GM18951 (cell line): Measurements from ENCODE around the gene PRSS56.

Source experiments
- POLR2A ChIP-seq: IDR thresholded peaks from 4 replicates; pipeline ENCODE4 v1.6.1; 2011; ENCODE audit warnings: mild to moderate bottlenecking; ENCODE audit not compliant: insufficient read length, insufficient read depth; ENCODE audit errors: extremely low read depth
- in situ Hi-C: fragments of 300-500 bp; cut with MboI; formaldehyde crosslinking; loops from one replicate; pipeline ENCODE4 v1.12.0; 2022; ENCODE audit warnings: low sequenced_read_pairs, mixed read lengths, inconsistent platforms; ENCODE audit not compliant: unreplicated experiment

PRSS56 gene

GRCh38 chr2:232516551-232516950 is 3.6 kb upstream of the PRSS56 start:
- in situ Hi-C loops: loop anchor here (10.0 kb wide), 1 partner anchor 72 kb away; no protein-coding TSS in a partner anchor
- no peak for TF ChIP-seq POLR2A

- no peak for TF ChIP-seq POLR2A
- in situ Hi-C loops: loop anchor here (10.0 kb wide), 1 partner anchor 74 kb away; no protein-coding TSS in a partner anchor
Measured at GRCh38 chr2:232518844-232519243, 1.3 kb upstream of the PRSS56 start.

DNA sequence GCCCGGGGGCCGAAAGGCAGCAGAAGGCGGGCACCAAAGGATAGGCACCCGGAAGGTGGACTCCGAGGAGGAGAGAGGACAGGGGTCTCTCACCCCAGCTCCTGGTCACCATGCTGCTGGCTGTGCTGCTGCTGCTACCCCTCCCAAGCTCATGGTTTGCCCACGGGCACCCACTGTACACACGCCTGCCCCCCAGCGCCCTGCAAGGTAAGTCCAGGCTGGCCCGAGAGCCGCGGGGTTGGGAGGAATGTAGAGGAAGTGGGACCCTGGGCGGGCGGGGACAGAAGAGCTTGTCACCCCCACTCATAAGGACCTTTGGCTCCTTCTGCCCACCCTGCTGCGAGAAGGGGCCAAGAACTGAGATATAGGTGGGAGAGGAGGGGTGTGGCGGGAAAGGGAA is 301 bp downstream of the PRSS56 start:
- TF ChIP-seq POLR2A: no peak
- in situ Hi-C loops: no loop called here

DNA sequence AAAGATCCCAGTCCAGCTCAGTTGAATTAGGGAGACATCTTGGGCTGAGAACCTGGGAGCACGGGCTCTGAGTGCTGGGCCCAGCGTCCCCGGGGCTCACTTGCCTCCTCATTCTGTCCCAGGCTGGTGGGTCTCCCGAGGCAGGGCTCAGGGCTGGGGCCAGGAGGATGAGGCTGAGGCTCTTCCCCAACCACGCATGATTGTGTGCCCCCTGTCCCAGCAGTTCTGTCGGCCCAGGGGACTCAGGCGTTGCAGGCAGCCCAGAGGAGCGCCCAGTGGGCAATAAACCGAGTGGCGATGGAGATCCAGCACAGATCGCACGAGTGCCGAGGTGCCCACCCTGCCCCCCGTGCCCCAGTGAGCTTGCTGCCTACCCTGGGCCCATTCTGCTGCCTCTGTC is 910 bp downstream of the PRSS56 start:
- in situ Hi-C loops: no loop called here
- no peak for TF ChIP-seq POLR2A

GRCh38 chr2:232521959-232522622 is 1.9 kb downstream of the PRSS56 start:
- in situ Hi-C loops: no loop called here
- no peak for TF ChIP-seq POLR2A

GRCh38 chr2:232522623-232523401 is 2.6 kb downstream of the PRSS56 start:
- TF ChIP-seq POLR2A: no peak
- in situ Hi-C loops: no loop called here

DNA sequence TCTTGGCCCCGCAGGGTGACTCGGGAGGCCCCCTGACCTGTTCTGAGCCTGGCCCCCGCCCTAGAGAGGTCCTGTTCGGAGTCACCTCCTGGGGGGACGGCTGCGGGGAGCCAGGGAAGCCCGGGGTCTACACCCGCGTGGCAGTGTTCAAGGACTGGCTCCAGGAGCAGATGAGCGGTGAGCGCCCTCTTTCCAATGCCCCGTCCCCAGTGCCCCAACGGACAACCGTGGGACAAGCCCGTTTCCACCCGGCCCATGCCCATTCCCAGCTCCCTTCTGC is 3.2 kb downstream of the PRSS56 start:
- no peak for TF ChIP-seq POLR2A
- in situ Hi-C loops: no loop called here

DNA sequence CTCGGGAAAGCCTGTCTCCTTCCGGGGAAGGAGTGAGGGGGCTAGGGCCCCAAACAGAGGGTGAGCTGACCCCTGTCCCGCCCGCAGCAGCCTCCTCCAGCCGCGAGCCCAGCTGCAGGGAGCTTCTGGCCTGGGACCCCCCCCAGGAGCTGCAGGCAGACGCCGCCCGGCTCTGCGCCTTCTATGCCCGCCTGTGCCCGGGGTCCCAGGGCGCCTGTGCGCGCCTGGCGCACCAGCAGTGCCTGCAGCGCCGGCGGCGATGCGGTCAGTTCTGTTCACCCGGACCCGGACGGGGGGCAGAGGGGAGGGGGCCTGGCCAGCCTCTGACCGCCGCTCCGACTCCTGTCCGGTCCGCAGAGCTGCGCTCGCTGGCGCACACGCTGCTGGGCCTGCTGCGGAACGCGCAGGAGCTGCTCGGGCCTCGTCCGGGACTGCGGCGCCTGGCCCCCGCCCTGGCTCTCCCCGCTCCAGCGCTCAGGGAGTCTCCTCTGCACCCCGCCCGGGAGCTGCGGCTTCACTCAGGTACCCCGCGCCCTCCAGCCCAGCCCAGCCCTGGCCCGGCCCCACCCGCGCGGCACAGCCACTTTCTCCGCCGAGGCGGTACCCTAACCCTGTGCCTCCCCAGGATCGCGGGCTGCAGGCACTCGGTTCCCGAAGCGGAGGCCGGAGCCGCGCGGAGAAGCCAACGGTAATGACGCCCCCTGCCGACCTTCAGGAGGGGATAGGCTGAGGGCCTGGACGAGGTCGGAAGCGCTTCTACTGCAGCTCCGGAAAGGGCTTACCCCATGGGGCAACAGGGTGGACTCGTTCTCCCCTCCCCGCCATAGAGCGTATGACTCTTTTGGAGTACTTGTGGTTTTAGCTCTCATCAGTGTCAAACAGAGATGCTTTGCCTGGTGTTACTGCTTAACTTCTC is 3.8 kb downstream of the PRSS56 start:
- no peak for TF ChIP-seq POLR2A
- in situ Hi-C loops: no loop called here

- in situ Hi-C loops: no loop called here
- no peak for TF ChIP-seq POLR2A
Measured at GRCh38 chr2:232524771-232525170, 4.6 kb downstream of the PRSS56 start.

- in situ Hi-C loops: no loop called here
- no peak for TF ChIP-seq POLR2A
Measured at GRCh38 chr2:232525199-232525598, 5.0 kb downstream of the PRSS56 start.

DNA sequence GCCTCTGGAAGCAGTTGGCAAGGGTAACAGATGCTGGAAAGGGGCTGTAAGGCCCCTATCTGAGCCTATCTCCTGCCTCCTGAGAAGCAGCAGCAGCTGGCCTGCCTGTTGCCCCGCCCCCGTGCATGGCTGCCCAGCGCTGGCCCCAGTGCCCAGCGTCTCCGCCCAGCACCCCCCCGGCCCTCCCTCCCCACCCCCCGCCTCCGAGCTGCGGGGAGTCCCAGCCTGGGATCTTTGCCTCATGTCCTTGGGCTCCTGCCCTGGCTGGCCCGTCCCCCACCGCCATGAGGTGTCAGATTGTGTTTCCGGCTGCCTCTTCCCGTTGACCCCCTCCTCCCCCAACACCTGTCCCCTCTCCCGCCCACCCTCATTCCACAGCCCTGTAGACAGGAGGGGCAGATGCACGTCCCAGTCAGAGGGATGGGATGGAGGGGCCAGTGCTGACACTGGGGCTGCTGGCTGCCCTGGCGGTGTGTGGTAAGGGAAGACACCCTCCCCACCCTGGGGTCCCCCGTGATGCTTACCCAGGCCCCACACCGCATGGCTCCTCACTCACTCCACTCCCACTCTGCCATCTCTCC is 5.7 kb downstream of the PRSS56 start, which contains the start of gene CHRND:
CHRND (plus strand) TSS at position 370 of the 581 bp plus-strand sequence; CDS start at position 426, 56 bp downstream.
- no peak for TF ChIP-seq POLR2A
- in situ Hi-C loops: no loop called here

GRCh38 chr2:232526372-232526941 is 6.3 kb downstream of the PRSS56 start:
- in situ Hi-C loops: no loop called here
- no peak for TF ChIP-seq POLR2A
